H1 (cell line): Measurements from ENCODE around the gene SYTL2. TPM values are rescaled to one million over a fixed set of nuclear protein-coding genes. Genes with fewer than 3 reads are reported as not detected.

ENCODE experiments used
- CTCF ChIA-PET: fragments of 300-600 bp; sonication (Branson Sonifier 250); formaldehyde crosslinking; loops from one replicate; lab custom pipeline; 2021; ENCODE audit not compliant: partially characterized antibody; lab: Charles Lee
- POLR2A ChIA-PET: fragments of 300-600 bp; sonication (Branson Sonifier 250); formaldehyde crosslinking; loops from one replicate; lab custom pipeline; 2021; ENCODE audit warnings: inconsistent platforms; ENCODE audit not compliant: partially characterized antibody; lab: Charles Lee
- DNase-seq, 2 experiments: peaks; one replicate each; pipeline versions ENCODE4 v3.0.0 to v3.0.0-alpha.2; 2010 to 2022; ENCODE audit warnings: low spot score in 2 of 2, low read depth in 1 of 2, mixed read lengths in 1 of 2
- FAIRE-seq: peaks from 2 replicates; lab custom pipeline; 2011; peaks lifted over from hg19 to GRCh38; lab: Jason Lieb, UNC
- H2AFZ ChIP-seq: 2 replicates; pipeline ENCODE4 v1.8.1; 2012; ENCODE audit warnings: low read length, inconsistent platforms
- H2AK5ac ChIP-seq: 2 replicates; pipeline ENCODE4 v1.6.1; 2013; ENCODE audit warnings: low read depth, low read length
- H2BK120ac ChIP-seq: replicated peaks from 2 replicates; pipeline ENCODE3; 2013; ENCODE audit warnings: low read depth, low read length, inconsistent platforms
- H2BK12ac ChIP-seq: 2 replicates; pipeline ENCODE4 v1.6.1; 2013; ENCODE audit warnings: low read depth, low read length
- H2BK15ac ChIP-seq: 2 replicates; pipeline ENCODE4 v1.6.1; 2013; ENCODE audit warnings: low read length
- H2BK20ac ChIP-seq: 2 replicates; pipeline ENCODE4 v1.6.1; 2013; ENCODE audit warnings: low read length
- H2BK5ac ChIP-seq: 2 replicates; pipeline ENCODE4 v1.6.1; 2013; ENCODE audit warnings: low read depth, low read length
- H3K14ac ChIP-seq: 2 replicates; pipeline ENCODE4 v1.6.1; 2013; ENCODE audit warnings: inconsistent platforms; ENCODE audit not compliant: insufficient read length
- H3K18ac ChIP-seq: 2 replicates; pipeline ENCODE4 v1.6.1; 2013; ENCODE audit warnings: low read length; ENCODE audit errors: extremely low read depth
- H3K23ac ChIP-seq: 2 replicates; pipeline ENCODE4 v1.6.1; 2013; ENCODE audit warnings: inconsistent platforms; ENCODE audit not compliant: insufficient read length
- H3K23me2 ChIP-seq: 2 replicates; pipeline ENCODE4 v1.6.1; 2013; ENCODE audit warnings: low read depth, low read length
- H3K27ac ChIP-seq: 2 replicates; pipeline ENCODE4 v1.6.1; 2011; ENCODE audit warnings: low read depth, low read length, inconsistent platforms
- H3K27me3 ChIP-seq, 4 experiments: replicated peaks in 1 of 4; 1 replicate in 1 of 4; 2 replicates in 3 of 4; pipeline versions ENCODE4 v1.6.1 to v1.8.1; 2011 to 2013; ENCODE audit warnings: low read length in 3 of 4, mild to moderate bottlenecking in 3 of 4, inconsistent platforms in 2 of 4, mixed read lengths in 2 of 4, moderate library complexity in 1 of 4; ENCODE audit not compliant: control insufficient read depth in 3 of 4, insufficient read depth in 3 of 4; ENCODE audit errors: extremely low read depth in 1 of 4
- H3K36me3 ChIP-seq, 4 experiments: 2 replicates each; pipeline versions ENCODE4 v1.6.1 to v1.8.1; 2011 to 2013; ENCODE audit warnings: mild to moderate bottlenecking in 4 of 4, low read length in 3 of 4, moderate library complexity in 2 of 4, control low read depth in 1 of 4, inconsistent platforms in 1 of 4; ENCODE audit not compliant: insufficient read depth in 4 of 4, control insufficient read depth in 2 of 4
- H3K4ac ChIP-seq: replicated peaks from 2 replicates; pipeline ENCODE3; 2013; ENCODE audit warnings: low read length, low read depth, mixed read lengths, inconsistent platforms; ENCODE audit not compliant: insufficient read length
- H3K4me1 ChIP-seq, 4 experiments: replicated peaks in 1 of 4; 1 replicate in 1 of 4; 2 replicates in 3 of 4; pipeline versions ENCODE4 v1.6.1 to v1.8.1; 2011 to 2013; ENCODE audit warnings: low read length in 3 of 4, inconsistent platforms in 2 of 4, mixed read lengths in 1 of 4; ENCODE audit not compliant: insufficient read depth in 4 of 4, control insufficient read depth in 3 of 4
- H3K4me2 ChIP-seq, 2 experiments: 2 replicates each; pipeline versions ENCODE4 v1.6.1 to v1.8.1; 2011 to 2013; ENCODE audit warnings: low read depth in 2 of 2, low read length in 2 of 2, control low read depth in 1 of 2, inconsistent platforms in 1 of 2, mild to moderate bottlenecking in 1 of 2; ENCODE audit not compliant: insufficient read depth in 1 of 2
- H3K4me3 ChIP-seq, 4 experiments: fragments of 200-600, 300-600 bp in 1 of 4; sonication (generic), shearing (Covaris generic), sonication (Bioruptor Twin) in 1 of 4; 2 replicates each; pipeline versions ENCODE4 v1.5.1 to v1.8.1; 2011 to 2016; ENCODE audit warnings: low read length in 4 of 4, low read depth in 3 of 4, control low read depth in 2 of 4, inconsistent platforms in 2 of 4, mild to moderate bottlenecking in 2 of 4, mixed read lengths in 1 of 4, moderate library complexity in 1 of 4; ENCODE audit not compliant: insufficient read depth in 2 of 4; ENCODE audit errors: extremely low read depth in 1 of 4
- H3K56ac ChIP-seq: replicated peaks from 2 replicates; pipeline ENCODE3; 2013; ENCODE audit warnings: low read depth, mild to moderate bottlenecking, mixed read lengths, low read length, inconsistent platforms; ENCODE audit not compliant: insufficient read length
- H3K79me1 ChIP-seq: 2 replicates; pipeline ENCODE4 v1.6.1; 2013; ENCODE audit warnings: low read depth, low read length, control low read depth
- H3K79me2 ChIP-seq, 2 experiments: 2 replicates each; pipeline versions ENCODE4 v1.6.1 to v1.8.1; 2012 to 2013; ENCODE audit warnings: low read length in 2 of 2, mild to moderate bottlenecking in 2 of 2, inconsistent platforms in 1 of 2; ENCODE audit not compliant: insufficient read depth in 2 of 2, control insufficient read depth in 1 of 2
- H3K9ac ChIP-seq, 4 experiments: replicated peaks in 1 of 4; 1 replicate in 1 of 4; 2 replicates in 3 of 4; pipeline versions ENCODE4 v1.6.1 to v1.8.1; 2011 to 2013; ENCODE audit warnings: low read depth in 3 of 4, low read length in 3 of 4, control low read depth in 2 of 4, mild to moderate bottlenecking in 2 of 4, moderate library complexity in 2 of 4, inconsistent platforms in 1 of 4; ENCODE audit errors: extremely low read depth in 1 of 4
- H3K9me3 ChIP-seq, 2 experiments: 2 replicates each; pipeline versions ENCODE4 v1.6.1 to v1.8.1; 2012 to 2013; ENCODE audit warnings: mild to moderate bottlenecking in 2 of 2, moderate library complexity in 2 of 2, control low read depth in 1 of 2, inconsistent platforms in 1 of 2, low read depth in 1 of 2, low read length in 1 of 2, mixed read lengths in 1 of 2; ENCODE audit not compliant: insufficient read depth in 2 of 2
- H4K20me1 ChIP-seq, 2 experiments: replicated peaks in 1 of 2; 2 replicates each; pipeline versions ENCODE3 to v1.8.1; 2011 to 2013; ENCODE audit warnings: inconsistent platforms in 2 of 2, low read length in 2 of 2, mild to moderate bottlenecking in 1 of 2; ENCODE audit not compliant: insufficient read depth in 2 of 2, control insufficient read depth in 1 of 2
- H4K5ac ChIP-seq: 2 replicates; pipeline ENCODE4 v1.6.1; 2013; ENCODE audit warnings: low read length, low read depth, mixed read lengths, inconsistent platforms; ENCODE audit not compliant: insufficient read length
- H4K8ac ChIP-seq: 2 replicates; pipeline ENCODE4 v1.8.0; 2013; ENCODE audit warnings: mild to moderate bottlenecking, moderate library complexity, low read length, inconsistent platforms; ENCODE audit not compliant: insufficient read depth; ENCODE audit errors: extremely low read depth
- H4K91ac ChIP-seq: replicated peaks from 2 replicates; pipeline ENCODE3; 2013; ENCODE audit warnings: low read length, mixed read lengths, inconsistent platforms; ENCODE audit not compliant: insufficient read length
- CBX8 ChIP-seq: fragments of 300-800, 300-1000 bp; sonication (generic); IDR thresholded peaks from 2 replicates; pipeline ENCODE4 v1.7.1; 2016; ENCODE audit warnings: low read depth, low read length, borderline replicate concordance
- CHD2 ChIP-seq: IDR thresholded peaks from 2 replicates; pipeline ENCODE4 v1.6.1; 2012; ENCODE audit warnings: low read length, improper control_type of control experiment
- CTCF ChIP-seq, 3 experiments: IDR thresholded peaks; 1 replicate in 2 of 3; 2 replicates in 1 of 3; pipeline versions ENCODE4 v1.5.1 to v1.6.1; 2011; ENCODE audit warnings: low read length in 3 of 3, mild to moderate bottlenecking in 3 of 3, inconsistent platforms in 2 of 3, low read depth in 1 of 3, moderate library complexity in 1 of 3; ENCODE audit not compliant: insufficient read depth in 1 of 3; ENCODE audit errors: control extremely low read depth in 1 of 3
- EP300 ChIP-seq, 2 experiments: IDR thresholded peaks; 1 replicate in 1 of 2; 2 replicates in 1 of 2; pipeline ENCODE4 v1.6.1; 2011 to 2012; ENCODE audit warnings: low read depth in 2 of 2, low read length in 2 of 2, mild to moderate bottlenecking in 2 of 2, borderline replicate concordance in 1 of 2, inconsistent platforms in 1 of 2, moderate library complexity in 1 of 2
- FOSL1 ChIP-seq: IDR thresholded peaks from 2 replicates; pipeline ENCODE4 v1.6.1; 2011; ENCODE audit warnings: mild to moderate bottlenecking, low read depth, low read length, moderate library complexity; ENCODE audit not compliant: insufficient read depth
- KDM1A ChIP-seq: fragments of 200-600, 300-600 bp; sonication (generic); IDR thresholded peaks from 2 replicates; pipeline ENCODE4 v1.7.1; 2016; ENCODE audit warnings: mild to moderate bottlenecking, low read length, borderline replicate concordance
- MAFK ChIP-seq: IDR thresholded peaks from 2 replicates; pipeline ENCODE4 v1.6.1; 2012; ENCODE audit warnings: low read depth, mild to moderate bottlenecking, improper control_type of control experiment, low read length
- POU5F1 ChIP-seq: IDR thresholded peaks from 2 replicates; pipeline ENCODE4 v1.6.1; 2011; ENCODE audit warnings: low read depth, mild to moderate bottlenecking, low read length, moderate library complexity
- TAF7 ChIP-seq: optimal IDR thresholded peaks from 2 replicates; pipeline ENCODE3; 2011; ENCODE audit warnings: low read depth, mild to moderate bottlenecking, inconsistent platforms, low read length, moderate library complexity, borderline replicate concordance
- ZNF274 ChIP-seq: IDR thresholded peaks from 2 replicates; pipeline ENCODE4 v1.7.0; 2012; ENCODE audit warnings: low read length, borderline replicate concordance; ENCODE audit errors: extremely low read depth
- WGBS, 2 experiments: shearing (Covaris generic) in 1 of 2; methylation state at CpG; one replicate each; pipeline versions ENCODE4 v1.1.6 to v1.1.7; 2013 to 2015; ENCODE audit warnings: low lambda C conversion rate in 2 of 2, mixed read lengths in 2 of 2, inconsistent platforms in 1 of 2, low coverage in 1 of 2, missing lambda C conversion rate in 1 of 2; ENCODE audit not compliant: insufficient replicate concordance in 2 of 2, insufficient coverage in 1 of 2, insufficient read length in 1 of 2; ENCODE audit errors: extremely low coverage in 1 of 2, missing lambda C conversion rate in 1 of 2; 5-methylcytosine and 5-hydroxymethylcytosine counted together
- polyA plus RNA-seq, 7 experiments: library from polyadenylated mRNA; depleted of rRNA in 3 of 7; stranded (reverse) in 5 of 7; unstranded in 2 of 7; fragments of >200 nt in 5 of 7; fragments of 200-250 nt in 2 of 7; gene quantifications; 1 replicate in 5 of 7; 2 replicates in 1 of 7; 4 replicates in 1 of 7; pipeline versions ENCODE4 v1.2.1 to v1.2.3, GENCODE V29; 2011 to 2013; ENCODE audit warnings: missing spikeins in 2 of 7, mixed read lengths in 2 of 7
- total RNA-seq: library from RNA; stranded (reverse); fragmentation: NEBNext Ultra II Directional; extraction: Animal tissue kit (Norgen Biotek cat#: 25700); gene quantifications from 2 replicates; pipeline ENCODE4 v1.2.1, GENCODE V29; 2021

The SYTL2 gene
- total and polyA plus RNA-seq, 2 of the 8 experiments (the other 6 are each of a cell fraction or from before 2014, with no cell fraction given), result 1.3 to 9.1 TPM

GRCh38 chr11:85809863-85810262 is 1.1 kb downstream of the SYTL2 start:
- 25% methylated on average over 4 of the region's 4 CpGs; no CpG with 5 or more reads in 1 of the 2 experiments for WGBS, 2 experiments
- no peaks in the 10 kb centered on the region for H3K9me3 ChIP-seq
- H2AK5ac ChIP-seq, result no peak overlapping the region
- CTCF ChIA-PET, result interaction anchor here (0.6 to 3.6 kb wide), 17 partner anchors 13 to 405 kb away, joined by 3 to 22 read pairs (median 4); partner anchors contain the start of genes CCDC83 and TMEM126A
- H3K9ac ChIP-seq, result no peak overlapping the region
- no peak overlapping the region for H2BK12ac ChIP-seq
- 0 out of 2 replicates have a peak overlapping the region, but pooled peaks have one; percentile 99 for H2AFZ ChIP-seq
- H3K27me3 ChIP-seq, result peaks cover 0 to 35% (median 18%) of the 10 kb centered on the region in 4 experiments; a peak in 6 of 7 replicates
- no peak overlapping the region for H3K23ac ChIP-seq
- no peak overlapping the region for H2BK20ac ChIP-seq
- no peak overlapping the region for H3K4ac ChIP-seq
- H4K8ac ChIP-seq, result no peak overlapping the region
- no peaks in the 10 kb centered on the region for H3K79me1 ChIP-seq
- H2BK15ac ChIP-seq, result no peak overlapping the region
- no peak overlapping the region for H4K91ac ChIP-seq
- H3K79me2 ChIP-seq, result no peaks in the 10 kb centered on the region
- no peak overlapping the region for H3K14ac ChIP-seq
- FAIRE-seq, result no peak
- no peak overlapping the region for H3K18ac ChIP-seq
- no peak overlapping the region for H2BK5ac ChIP-seq
- H3K4me2 ChIP-seq, result peak overlapping the region; percentile 83 to 91
- no peaks in the 10 kb centered on the region for H3K36me3 ChIP-seq
- no peak overlapping the region for H3K27ac ChIP-seq
- H4K5ac ChIP-seq, result no peak overlapping the region
- H3K4me1 ChIP-seq, result peaks cover 0 to 3% (median 2%) of the 10 kb centered on the region in 4 experiments; a peak in 4 of 7 replicates
- peak overlapping the region; percentile 55 to 91 (median 65); a peak in 5 of 8 replicates for H3K4me3 ChIP-seq
- H3K56ac ChIP-seq, result no peak overlapping the region
- no peaks in the 10 kb centered on the region for H4K20me1 ChIP-seq
- POLR2A ChIA-PET, result interaction anchor here (1.1 to 1.5 kb wide), 2 partner anchors 91 to 162 kb away, joined by 3 to 8 read pairs; partner anchors contain the start of gene TMEM126A
- H2BK120ac ChIP-seq, result no peak overlapping the region
- peaks cover 10% of the 10 kb centered on the region; the same call in 1 of the 2 replicates for H3K23me2 ChIP-seq
- peak in 1 of 2 experiments; percentile 56 for DNase-seq
- TF ChIP-seq CHD2 (no peak), POU5F1 (no peak), CBX8 (no peak), KDM1A (no peak), CTCF (IDR thresholded peaks at IDR 0.05; ENCODE audit: control extremely low read depth in 1 of 3, insufficient read depth in 1 of 3, low read depth in 1 of 3, low read length in 3 of 3) (peak; percentile 23 to 46 (median 24); a peak in 3 of 4 replicates), MAFK (no peak), TAF7 (no peak), ZNF274 (no peak), EP300 (IDR thresholded peaks at IDR 0.05; ENCODE audit: borderline replicate concordance in 1 of 2, low read depth in 2 of 2, low read length in 2 of 2) (no peak), FOSL1 (no peak)
